GM21528 (cell line): Measurements from ENCODE around the gene CCDC92B.
"Not testable (repeated sequence)": the region's sequence is repeated elsewhere in the genome, so short reads cannot be mapped to it uniquely, and the experiment has no call there.

ENCODE experiments used
- ATAC-seq: cut with Tn5 transposase; IDR thresholded peaks from one replicate; pipeline ENCODE4 v1.9.1; 2021; ENCODE audit warnings: mild to moderate bottlenecking, moderate library complexity; ENCODE audit not compliant: unreplicated experiment, low FRiP score

The CCDC92B gene

GRCh38 chr17:2704890-2705248 lies 44.6 kb downstream of the CCDC92B start:
- ATAC-seq: no peak

DNA sequence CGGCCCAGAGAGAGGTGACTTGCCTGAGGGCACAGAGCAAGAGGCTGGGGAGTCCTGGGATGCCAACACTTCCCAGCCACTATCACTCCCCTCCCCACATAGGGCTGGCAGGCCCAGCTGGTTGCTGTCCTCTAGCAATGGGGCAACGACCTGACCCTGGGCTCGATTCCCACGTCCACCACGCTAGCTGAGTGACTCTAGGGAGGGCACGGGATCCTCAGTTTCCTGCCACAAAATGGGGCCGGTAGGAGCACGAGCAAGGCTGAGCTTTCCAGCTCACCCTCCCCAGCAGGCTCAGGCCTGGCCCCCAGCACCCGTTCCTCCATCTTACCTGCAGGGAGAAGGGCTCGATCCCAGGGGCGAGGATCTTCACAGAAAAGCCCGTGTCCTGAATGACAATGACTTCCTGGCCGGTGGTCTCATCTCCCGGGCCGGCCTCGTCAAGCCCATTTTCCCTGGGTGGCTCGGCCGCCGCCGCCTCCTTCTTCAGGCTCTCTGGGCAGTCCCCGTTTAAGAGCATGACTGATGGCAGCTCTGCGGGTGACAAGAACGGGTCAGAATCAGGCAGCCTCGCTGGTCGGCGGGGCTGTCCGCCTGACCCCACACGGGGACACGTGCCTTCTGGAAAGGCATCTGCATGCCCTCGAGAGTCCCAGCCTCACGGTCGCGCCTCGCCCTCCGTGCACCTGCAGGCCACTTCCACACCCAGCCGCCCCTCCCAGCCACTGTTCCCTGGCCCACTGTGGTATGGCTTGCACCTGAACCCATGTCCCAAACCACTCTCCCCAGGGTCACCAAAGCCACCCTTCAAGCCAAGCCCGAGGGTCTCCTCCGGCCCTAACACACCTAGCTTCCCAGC lies 45.2 kb downstream of the CCDC92B start:
- no peak for ATAC-seq

DNA sequence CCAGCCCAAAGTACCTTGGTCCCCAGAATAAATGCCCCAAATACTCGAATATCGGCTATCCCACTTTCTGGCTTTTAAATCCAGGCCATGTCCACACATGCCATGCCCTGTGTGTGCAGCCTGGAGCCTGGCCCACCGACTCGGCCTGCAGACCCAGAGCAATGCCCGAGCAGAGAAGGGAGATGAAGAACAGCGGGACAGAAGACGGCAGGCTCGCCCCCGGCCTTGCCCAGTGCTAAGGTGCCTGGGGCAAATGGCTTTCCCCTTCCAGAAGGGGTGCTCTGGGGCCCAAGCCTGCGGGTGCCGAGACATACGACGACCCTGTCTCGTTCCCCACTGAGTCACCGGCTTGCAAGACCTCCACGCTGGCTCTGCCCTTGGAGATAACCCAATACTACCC lies 45.8 kb downstream of the CCDC92B start:
- no peak for ATAC-seq

DNA sequence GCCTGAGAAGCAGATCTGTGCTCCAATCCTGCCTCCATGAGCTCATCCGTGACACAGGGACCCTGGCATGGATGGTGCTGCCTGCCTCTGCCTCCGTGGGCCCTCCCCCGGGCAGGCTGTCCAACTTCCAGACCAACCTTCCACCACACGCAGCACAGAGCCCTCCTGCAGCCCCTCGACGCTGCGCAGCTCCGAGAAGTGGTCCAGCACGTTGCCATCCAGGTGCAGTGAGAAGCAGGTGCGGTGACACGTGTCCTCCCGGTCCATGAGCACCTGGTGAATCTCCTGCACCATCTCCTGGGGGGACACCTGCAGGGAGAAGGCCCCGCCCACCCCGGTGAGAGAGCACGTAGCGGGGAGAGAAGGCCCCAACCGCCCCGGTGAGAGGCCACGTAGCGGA lies 46.3 kb downstream of the CCDC92B start:
- no peak for ATAC-seq

- ATAC-seq: no peak
Observed at GRCh38 chr17:2701996-2702741, 47.3 kb downstream of the CCDC92B start.

- no peak for ATAC-seq
Observed at GRCh38 chr17:2701161-2701995, 48.1 kb downstream of the CCDC92B start.

DNA sequence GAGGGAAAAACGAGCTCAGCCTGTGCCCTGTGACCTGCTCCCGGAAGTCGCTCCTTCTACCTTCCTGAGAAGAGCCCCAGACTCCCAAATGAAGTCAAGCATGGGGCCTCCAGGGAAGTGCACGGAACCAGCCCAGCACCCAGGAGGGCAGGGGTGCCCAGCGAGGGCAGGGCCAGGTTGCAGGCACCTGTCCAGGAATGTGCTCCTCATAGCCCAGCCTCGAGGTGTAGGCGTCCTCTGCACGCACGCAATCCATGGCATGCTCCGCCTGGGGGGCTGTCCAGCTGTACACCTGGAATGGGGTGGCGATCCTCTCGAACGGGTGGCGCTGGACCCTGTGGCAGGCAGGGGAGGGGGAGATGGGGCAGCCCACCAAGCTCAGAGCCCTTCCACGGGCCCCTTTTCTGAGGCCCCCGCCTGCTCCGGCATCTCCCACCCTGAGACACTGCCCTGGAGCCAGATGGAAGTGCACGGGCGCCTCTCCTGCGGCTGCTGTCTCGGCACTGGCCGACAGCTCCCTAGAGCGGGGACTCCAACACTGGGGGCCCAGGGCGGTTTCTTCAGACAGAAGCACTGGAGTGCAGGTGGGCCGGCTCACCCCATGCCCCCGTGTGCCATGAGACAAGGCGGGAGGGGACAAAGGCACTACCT lies 48.8 kb downstream of the CCDC92B start:
- no peak for ATAC-seq

DNA sequence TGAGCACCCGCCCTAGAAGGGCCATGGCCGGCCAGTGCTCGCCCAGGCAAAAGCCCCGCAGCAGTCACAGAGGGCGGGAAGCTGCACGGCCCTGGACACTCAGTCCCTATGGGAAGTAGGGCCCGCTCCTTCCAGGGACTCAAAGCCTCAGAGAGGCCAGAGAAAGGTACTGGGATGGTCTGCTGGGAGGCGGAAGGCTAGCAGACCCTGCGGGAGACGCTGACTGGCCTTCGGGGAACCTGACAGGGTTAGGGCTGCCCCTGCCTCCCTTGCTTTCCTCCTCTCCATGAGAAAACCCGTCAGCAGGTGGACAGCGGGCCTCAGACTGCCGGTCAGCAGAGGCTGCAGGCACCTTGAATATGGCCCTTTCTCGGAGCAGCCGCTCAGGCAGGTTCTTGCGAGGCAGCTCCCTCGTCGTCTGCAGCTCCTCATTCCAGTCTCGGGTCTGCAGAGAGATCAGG lies 49.4 kb downstream of the CCDC92B start:
- ATAC-seq: no peak

DNA sequence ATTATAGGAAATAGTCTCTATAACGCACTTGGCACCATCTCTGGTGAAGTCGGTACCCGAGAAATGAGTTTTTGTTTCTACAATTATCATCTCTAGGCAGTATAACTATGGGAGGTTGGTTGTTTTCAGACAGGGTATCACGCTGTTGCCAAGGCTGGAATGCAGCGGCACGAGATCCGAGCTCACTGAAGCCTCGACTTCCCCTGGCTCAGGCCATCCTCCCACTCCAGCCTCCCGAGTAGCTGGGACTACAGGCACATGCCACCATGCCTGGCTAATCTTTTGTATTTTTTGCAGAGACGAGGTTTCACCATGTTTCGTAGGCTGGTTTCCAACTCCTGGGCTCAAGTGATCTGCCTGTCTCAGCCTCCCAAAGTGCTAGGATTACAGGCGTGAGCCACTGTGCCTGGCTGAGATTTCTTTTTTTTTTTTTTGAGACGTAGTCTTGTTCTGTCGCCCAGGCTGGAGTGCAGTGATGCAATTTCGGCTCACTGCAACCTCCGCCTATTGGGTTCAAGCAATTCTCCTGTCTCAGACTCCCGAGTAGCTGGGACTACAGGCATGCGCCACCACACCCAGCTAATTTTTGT lies 50.1 kb downstream of the CCDC92B start:
- not testable (repeated sequence) for ATAC-seq

DNA sequence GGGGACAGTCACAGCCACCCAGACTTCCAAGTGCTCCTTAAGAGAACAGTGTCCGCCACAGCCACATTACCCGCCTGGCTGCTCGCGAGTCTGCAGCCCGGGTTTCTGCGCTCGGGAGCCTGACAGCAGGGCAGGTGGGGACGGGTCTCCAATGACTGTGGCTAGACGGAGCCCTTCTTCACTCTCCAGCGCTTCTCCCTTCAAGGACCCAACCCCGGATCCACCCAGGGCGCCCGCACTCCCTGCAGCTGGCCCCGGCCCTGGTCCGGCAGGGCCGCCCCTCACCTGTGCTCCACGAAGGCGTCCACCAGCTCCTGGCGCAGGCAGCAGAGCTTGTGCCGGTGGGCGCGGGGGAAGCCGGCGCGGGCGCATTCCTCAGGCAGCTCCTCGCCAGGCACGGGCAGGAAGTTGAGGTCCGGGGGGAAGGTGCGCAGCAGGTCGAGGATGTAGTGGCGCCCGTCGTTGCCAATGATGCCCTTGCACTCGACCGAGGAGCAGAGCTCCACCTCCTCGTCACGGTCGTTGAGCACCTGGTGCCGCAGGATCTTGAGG lies 51.8 kb downstream of the CCDC92B start:
- ATAC-seq: no peak

GRCh38 chr17:2695961-2696760 lies 53.3 kb downstream of the CCDC92B start:
- ATAC-seq: no peak

DNA sequence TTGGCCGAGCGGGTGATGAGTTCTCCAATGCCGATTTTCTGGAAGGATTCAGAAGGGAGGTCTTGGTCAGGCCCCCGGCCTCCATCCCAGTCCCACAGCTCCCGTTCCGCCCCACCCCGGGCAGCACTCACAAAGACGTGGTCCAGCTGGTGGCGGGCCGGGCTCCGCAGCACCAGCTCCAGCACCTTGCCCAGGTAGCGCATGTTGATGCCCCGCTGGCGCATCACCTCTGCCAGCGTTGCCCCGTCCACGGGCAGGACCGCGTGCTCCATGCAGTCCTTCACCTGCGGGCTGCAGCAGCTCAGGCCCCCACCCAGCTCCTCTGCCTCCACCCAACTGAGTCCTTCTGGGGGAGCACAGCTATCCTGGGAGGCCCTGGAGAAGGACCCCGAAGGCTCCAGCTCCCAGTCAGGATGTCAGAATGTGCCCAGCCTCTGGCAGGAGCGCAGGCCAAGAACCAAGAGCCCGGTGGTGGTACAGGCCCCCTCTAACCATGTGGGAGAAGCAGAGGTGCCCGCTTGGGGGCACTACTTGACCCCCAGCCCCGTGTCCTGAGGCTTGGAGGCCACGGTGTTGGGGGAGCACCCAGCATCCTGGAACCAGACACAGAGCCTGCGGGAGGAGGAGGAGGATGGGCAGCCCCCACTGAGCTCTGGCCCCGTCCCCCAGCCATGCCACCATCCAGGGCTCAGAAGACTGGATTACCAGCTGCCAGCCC lies 54.0 kb downstream of the CCDC92B start:
- ATAC-seq: no peak

DNA sequence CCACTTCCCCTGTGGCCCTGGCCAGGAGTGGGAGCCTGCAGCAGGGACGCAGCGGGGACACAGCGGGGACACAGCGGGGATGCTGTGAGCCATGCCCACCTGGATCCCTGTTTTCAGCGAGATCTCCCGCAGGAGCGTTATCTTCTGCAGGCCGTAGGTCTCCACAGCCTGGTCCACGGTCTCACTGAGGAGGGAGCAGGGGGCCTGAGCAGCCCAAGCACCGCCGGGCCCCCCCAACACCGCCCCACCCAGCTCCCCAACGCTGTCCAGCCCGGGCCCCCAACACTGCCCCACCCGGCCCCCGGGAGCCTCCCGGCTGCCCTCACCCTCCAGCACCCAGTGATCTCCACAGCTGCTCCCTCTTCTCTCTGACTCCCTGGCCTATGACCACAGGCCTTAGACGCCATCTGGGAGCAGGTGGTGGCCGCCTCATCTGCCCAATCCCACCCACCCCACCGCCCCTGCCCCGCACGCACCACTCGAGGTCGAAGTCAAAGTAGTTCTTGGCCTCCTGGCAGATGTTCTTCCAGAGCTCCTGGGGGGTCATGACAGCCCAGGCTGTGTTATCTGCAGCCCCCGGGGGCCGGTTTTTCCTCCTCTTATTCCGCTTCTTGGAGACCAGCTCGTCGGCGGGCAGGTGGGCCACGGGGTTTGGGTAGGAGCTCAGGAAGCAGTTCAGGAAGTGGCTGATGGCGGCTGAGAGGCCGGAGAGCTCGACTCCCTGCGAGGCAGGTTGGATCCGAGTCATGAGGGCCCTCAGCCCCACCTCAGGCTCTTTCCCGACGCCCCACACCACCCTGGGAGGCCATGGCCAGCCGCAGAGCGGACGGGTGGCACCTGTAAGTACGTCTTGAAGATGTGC lies 54.8 kb downstream of the CCDC92B start:
- no peak for ATAC-seq

- no peak for ATAC-seq
Observed at GRCh38 chr17:2693561-2694380, 55.7 kb downstream of the CCDC92B start.

- no peak for ATAC-seq
Observed at GRCh38 chr17:2692781-2693135, 56.7 kb downstream of the CCDC92B start.

- ATAC-seq: no peak
Observed at GRCh38 chr17:2691965-2692780, 57.3 kb downstream of the CCDC92B start.
